Stimulated activated CD4-positive, alpha-beta T cell treated with anti-CD3 and anti-CD28 coated beads, TNF-alpha, amount 100 ng/mL, for 4 hours (primary cell): Measurements from ENCODE around the gene PFKL.
A peak's percentile ranks its signal among the peaks of the same experiment; 100 is the strongest.

Source experiments
- DNase-seq, 3 experiments: peaks; one replicate each; pipeline ENCODE4 v3.0.0-alpha.2; 2020; ENCODE audit warnings: low read depth in 3 of 3

Gene PFKL

GRCh38 chr21:44299458-44300261, at the start of gene PFKL:
TSS of gene PFKL (plus strand) at chr21:44300053. CDS start at chr21:44300106, 53 bp downstream.
- peak in 2 of 3 experiments; percentile 31 to 53 for DNase-seq

- no peak for DNase-seq
Observed at GRCh38 chr21:44253832-44254710, 45.8 kb upstream of the PFKL start.

DNA sequence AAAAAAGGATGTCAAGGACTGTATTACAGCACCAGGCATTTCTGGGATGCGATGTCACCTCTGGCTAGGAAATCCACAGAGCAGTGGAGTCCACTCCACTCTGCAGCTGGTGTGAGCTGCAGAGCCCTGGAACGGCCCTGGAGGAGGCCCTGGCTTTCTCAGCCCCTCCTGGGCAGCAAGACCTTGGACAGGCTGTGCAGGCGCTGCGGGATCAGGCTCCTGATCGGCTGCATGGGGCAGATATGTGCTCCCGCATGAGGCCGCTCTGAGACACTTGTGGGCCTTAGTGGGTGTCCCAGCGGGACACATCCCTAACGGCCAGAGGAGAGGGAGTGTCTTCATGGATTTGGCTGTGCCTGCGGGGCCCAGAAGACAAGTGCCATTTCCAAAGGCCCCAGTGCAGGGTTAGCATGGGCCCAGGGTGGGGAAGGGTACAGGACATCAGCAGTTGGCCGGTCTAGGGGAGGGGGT, 44.3 kb upstream of the PFKL start:
- DNase-seq = no peak

- no peak for DNase-seq
Observed at GRCh38 chr21:44258056-44258725, 41.7 kb upstream of the PFKL start.

DNA sequence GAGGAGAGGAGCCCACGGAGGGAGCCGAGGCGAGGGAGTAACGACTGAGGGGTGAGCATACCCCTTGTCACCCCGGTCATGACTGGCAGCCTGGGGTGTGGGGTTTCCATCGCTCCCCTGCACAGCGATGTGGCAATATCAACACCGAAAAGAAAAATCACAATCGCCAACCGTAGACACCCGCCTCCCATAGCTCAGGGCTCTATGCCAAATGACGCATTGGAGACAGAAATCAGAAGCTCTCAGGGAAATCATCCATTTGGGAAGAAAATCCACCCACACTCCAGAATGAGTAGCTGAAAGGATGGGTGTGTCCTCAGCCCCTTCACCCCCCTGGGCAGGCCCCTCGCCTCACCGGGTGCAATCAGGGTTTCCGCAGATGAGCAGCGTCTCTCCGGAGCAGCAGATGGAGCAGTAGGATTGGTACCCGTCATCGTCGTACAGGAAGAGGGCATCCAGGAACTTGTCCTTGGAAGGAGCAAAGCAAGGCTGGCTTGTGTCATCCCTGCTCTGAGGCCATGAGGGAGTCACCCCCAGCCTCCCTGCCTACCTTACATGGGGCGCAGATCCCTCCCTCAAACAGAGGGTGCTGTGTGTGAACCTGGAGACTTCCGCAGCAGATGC, 40.7 kb upstream of the PFKL start:
- DNase-seq = no peak

- no peak for DNase-seq
Observed at GRCh38 chr21:44260066-44260465, 39.8 kb upstream of the PFKL start.

- DNase-seq = no peak
Observed at GRCh38 chr21:44260791-44261631, 38.8 kb upstream of the PFKL start.

- no peak for DNase-seq
Observed at GRCh38 chr21:44261675-44262295, 38.1 kb upstream of the PFKL start, which contains the start of gene DNMT3L. TSS of gene DNMT3L (minus strand) at chr21:44261897. CDS start at chr21:44261259, 638 bp downstream.

- DNase-seq = no peak
Observed at GRCh38 chr21:44262338-44263056, 37.4 kb upstream of the PFKL start.

- no peak for DNase-seq
Observed at GRCh38 chr21:44263221-44263760, 36.6 kb upstream of the PFKL start.

GRCh38 chr21:44263768-44264167, 36.1 kb upstream of the PFKL start:
- no peak for DNase-seq

- DNase-seq = no peak
Observed at GRCh38 chr21:44265734-44266270, 34.1 kb upstream of the PFKL start.

DNA sequence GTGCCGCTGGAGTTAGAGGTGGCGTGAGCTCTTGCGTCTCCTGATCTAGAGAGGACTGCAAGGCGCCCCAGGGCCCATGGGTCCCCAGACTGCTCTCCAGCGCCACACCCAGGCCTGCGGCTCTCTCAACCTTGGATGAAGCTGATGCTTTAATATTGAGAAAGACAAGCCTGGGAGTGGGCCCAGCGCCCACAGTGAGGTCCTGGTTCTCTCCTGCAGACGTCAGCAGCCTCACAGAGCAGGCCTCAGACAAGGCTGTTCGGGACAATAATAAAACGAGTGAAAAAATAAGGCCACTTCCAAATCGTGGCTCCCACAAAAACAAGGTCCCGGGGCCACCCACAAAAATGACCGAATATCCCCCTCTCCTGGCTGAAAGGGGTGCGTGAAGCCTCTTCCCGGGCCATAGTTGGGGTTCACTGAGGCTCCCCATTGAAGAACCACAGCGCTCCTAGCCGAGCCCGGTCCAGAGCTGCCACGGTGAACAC, 32.2 kb upstream of the PFKL start:
- no peak for DNase-seq

GRCh38 chr21:44269090-44269489, 30.8 kb upstream of the PFKL start:
- DNase-seq = no peak

DNA sequence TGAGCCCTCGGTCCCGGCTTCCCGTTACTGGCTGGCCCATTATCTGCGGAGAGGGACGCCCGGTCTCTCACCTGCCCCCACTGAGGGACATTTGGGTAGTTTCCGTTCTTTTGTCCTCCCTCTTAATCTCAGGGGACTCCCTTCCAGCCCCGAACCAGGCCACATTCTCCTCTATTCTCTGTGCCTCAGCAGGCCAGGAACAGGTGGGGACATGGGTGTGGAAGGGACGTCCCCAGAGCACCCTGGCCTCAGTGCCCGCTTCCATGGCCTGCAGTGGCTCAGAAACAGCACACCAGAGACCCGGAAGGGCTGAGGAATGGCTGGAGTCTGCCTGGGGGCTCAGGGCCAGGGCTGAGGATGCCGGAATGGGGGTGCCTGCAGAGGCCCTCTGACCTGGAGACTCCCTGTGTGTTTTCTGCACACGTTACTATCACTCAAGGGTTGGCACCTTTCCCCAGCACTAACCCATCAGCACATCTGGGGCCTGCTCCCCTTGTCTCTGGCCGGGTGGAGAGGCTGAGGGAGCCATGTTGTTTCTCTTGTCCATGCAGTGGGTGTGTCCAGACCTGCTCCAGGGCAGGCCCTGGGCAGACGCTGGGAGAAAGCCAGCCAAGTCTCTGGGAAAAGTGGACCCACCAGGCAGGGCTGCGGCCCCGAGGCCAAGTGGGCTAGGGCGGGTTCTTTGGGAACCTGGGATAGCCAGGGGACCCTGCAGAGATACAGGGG, 28.1 kb upstream of the PFKL start:
- DNase-seq = no peak

DNA sequence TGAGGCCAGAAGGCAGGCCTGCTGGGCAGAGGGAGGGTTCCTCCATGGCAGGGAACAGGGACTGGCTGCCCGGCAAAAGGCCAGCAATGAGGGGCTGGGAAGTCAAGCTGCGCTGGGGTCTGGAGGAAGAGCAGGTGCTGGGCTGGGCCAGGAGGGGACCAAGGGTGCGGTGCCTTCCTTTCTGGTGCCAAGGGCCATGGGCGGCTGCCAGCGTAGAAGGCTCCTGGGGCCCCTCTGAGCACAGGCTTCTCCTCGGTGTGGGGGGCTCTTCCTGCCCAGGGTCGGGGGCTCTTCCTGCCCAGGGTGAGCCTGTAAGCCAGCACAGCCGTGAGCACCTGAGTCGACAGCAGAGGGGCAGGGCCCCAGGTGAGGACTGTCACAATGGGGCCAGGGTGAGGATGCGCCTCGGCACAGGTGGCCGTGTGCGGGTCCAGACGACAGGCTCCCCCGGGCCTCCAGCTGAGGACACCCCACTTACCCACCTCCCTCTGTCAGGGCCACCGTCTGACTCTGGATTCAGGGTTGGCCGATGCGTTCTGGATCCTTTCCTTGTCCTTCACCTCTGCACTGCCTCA, 27.5 kb upstream of the PFKL start:
- DNase-seq = no peak

GRCh38 chr21:44273046-44273445, 26.8 kb upstream of the PFKL start:
- no peak for DNase-seq

- no peak for DNase-seq
Observed at GRCh38 chr21:44275041-44275440, 24.8 kb upstream of the PFKL start.
